SK-N-SH (cell line): Measurements from ENCODE around the gene NOTUM. TPM values are rescaled to one million over a fixed set of nuclear protein-coding genes. Genes with fewer than 3 reads are reported as not detected.

Source experiments
- CTCF ChIA-PET: fragments of 300-600, 350-600 bp; formaldehyde crosslinking; extraction: SDS; loops from one replicate; lab custom pipeline; 2021; lab: Yijun Ruan, JAX
- POLR2A ChIA-PET: fragments of 350-600 bp; sonication (Branson Sonifier 250); formaldehyde crosslinking; extraction: SDS; loops from one replicate; lab custom pipeline; 2020; ENCODE audit warnings: antibody characterized with exemption, inconsistent platforms; lab: Yijun Ruan, JAX
- DNase-seq: peaks from one replicate; pipeline ENCODE4 v3.0.0; 2012
- H2AFZ ChIP-seq: fragments of 200-600 bp; sonication (generic); 2 replicates; pipeline ENCODE4 v1.8.1; 2016; ENCODE audit warnings: antibody characterized with exemption, mild to moderate bottlenecking, low read depth
- H3F3A ChIP-seq: fragments of 200-600 bp; sonication (generic); replicated peaks from 2 replicates; pipeline ENCODE3; 2016; ENCODE audit warnings: antibody characterized with exemption, mild to moderate bottlenecking; ENCODE audit not compliant: insufficient read depth
- H3K27ac ChIP-seq, 2 experiments: fragments of 200-500 bp in 1 of 2; fragments of 200-600 bp in 1 of 2; sonication (Bioruptor generic) in 1 of 2; sonication (generic), shearing (Covaris generic) in 1 of 2; 2 replicates each; pipeline versions ENCODE4 v1.5.1 to v1.6.1; 2014 to 2016; ENCODE audit warnings: low read depth in 2 of 2, inconsistent platforms in 1 of 2, low read length in 1 of 2, mild to moderate bottlenecking in 1 of 2, mixed read lengths in 1 of 2
- H3K27me3 ChIP-seq: fragments of 200-600 bp; sonication (generic), shearing (Covaris generic); 2 replicates; pipeline ENCODE4 v1.6.1; 2016; ENCODE audit warnings: mixed run types; ENCODE audit not compliant: insufficient read depth
- H3K36me3 ChIP-seq, 2 experiments: fragments of 200-500 bp in 1 of 2; fragments of 200-600 bp in 1 of 2; sonication (Bioruptor generic) in 1 of 2; sonication (generic) in 1 of 2; replicated peaks in 1 of 2; 2 replicates each; pipeline versions ENCODE3 to v1.5.1; 2014 to 2016; ENCODE audit warnings: low read length in 1 of 2, mild to moderate bottlenecking in 1 of 2; ENCODE audit not compliant: insufficient read depth in 2 of 2, control insufficient read depth in 1 of 2
- H3K4me1 ChIP-seq, 2 experiments: fragments of 200-500 bp in 1 of 2; fragments of 200-600 bp in 1 of 2; sonication (Bioruptor generic) in 1 of 2; sonication (generic), shearing (Covaris generic) in 1 of 2; 2 replicates each; pipeline versions ENCODE4 v1.5.1 to v1.6.1; 2014 to 2016; ENCODE audit warnings: low read depth in 1 of 2, low read length in 1 of 2, mixed run types in 1 of 2; ENCODE audit not compliant: insufficient read depth in 2 of 2, control insufficient read depth in 1 of 2
- H3K4me2 ChIP-seq: fragments of 200-600 bp; sonication (generic), shearing (Covaris generic); 2 replicates; pipeline ENCODE4 v1.6.1; 2017; ENCODE audit warnings: mixed run types
- H3K4me3 ChIP-seq, 2 experiments: fragments of 200-500 bp in 1 of 2; fragments of 200-600 bp in 1 of 2; sonication (Bioruptor generic) in 1 of 2; sonication (generic), shearing (Covaris generic) in 1 of 2; 2 replicates each; pipeline versions ENCODE4 v1.5.1 to v1.8.1; 2014 to 2016; ENCODE audit warnings: low read depth in 2 of 2, inconsistent platforms in 1 of 2, low read length in 1 of 2, mild to moderate bottlenecking in 1 of 2, mixed read lengths in 1 of 2, moderate library complexity in 1 of 2
- H3K79me2 ChIP-seq: fragments of 200-600 bp; sonication (generic); 2 replicates; pipeline ENCODE4 v1.8.1; 2017; ENCODE audit warnings: mild to moderate bottlenecking; ENCODE audit not compliant: insufficient read depth
- H3K9ac ChIP-seq: fragments of 200-600 bp; sonication (generic); 2 replicates; pipeline ENCODE4 v1.6.1; 2017; ENCODE audit warnings: mixed run types
- H3K9me2 ChIP-seq: fragments of 200-600 bp; sonication (generic); 2 replicates; pipeline ENCODE4 v1.6.1; 2017; ENCODE audit warnings: mixed run types
- H3K9me3 ChIP-seq: fragments of 200-600 bp; sonication (generic); 2 replicates; pipeline ENCODE4 v1.6.1; 2017; ENCODE audit warnings: mixed run types, mild to moderate bottlenecking, moderate library complexity
- H4K20me1 ChIP-seq: fragments of 200-600 bp; sonication (generic); 2 replicates; pipeline ENCODE4 v1.6.1; 2017; ENCODE audit warnings: mild to moderate bottlenecking, mixed run types; ENCODE audit not compliant: insufficient read depth
- CHD2 ChIP-seq: fragments of 150-350 bp; IDR thresholded peaks from 2 replicates; pipeline ENCODE4 v1.6.1; 2018; ENCODE audit warnings: low read length; ENCODE audit not compliant: partially characterized antibody
- EP300 ChIP-seq, 2 experiments: IDR thresholded peaks; 2 replicates each; pipeline versions ENCODE4 v1.4.0 to v1.6.1; 2012; ENCODE audit warnings: borderline replicate concordance in 1 of 2, low read depth in 1 of 2, low read length in 1 of 2
- EZH2phosphoT487 ChIP-seq: fragments of 200-600 bp; sonication (generic); IDR thresholded peaks from 2 replicates; pipeline ENCODE4 v1.6.1; 2017; ENCODE audit warnings: low read depth, mixed run types, mild to moderate bottlenecking, antibody characterized with exemption, moderate library complexity, borderline replicate concordance
- FOSL2 ChIP-seq: IDR thresholded peaks from 2 replicates; pipeline ENCODE4 v1.4.0; 2012; ENCODE audit warnings: low read depth, mild to moderate bottlenecking, moderate library complexity, borderline replicate concordance
- FOXJ3 ChIP-seq: sonication (generic); formaldehyde crosslinking; IDR thresholded peaks from 2 replicates; pipeline ENCODE4 v1.5.1; 2020; ENCODE audit warnings: mild to moderate bottlenecking, missing genetic modification reagents
- FOXM1 ChIP-seq: IDR thresholded peaks from 2 replicates; pipeline ENCODE4 v1.4.0; 2012; ENCODE audit warnings: low read depth, mild to moderate bottlenecking
- GABPA ChIP-seq: IDR thresholded peaks from 2 replicates; pipeline ENCODE4 v1.4.0; 2012; ENCODE audit warnings: low read depth, mild to moderate bottlenecking
- IRF3 ChIP-seq: fragments of 150-350 bp; IDR thresholded peaks from 2 replicates; pipeline ENCODE4 v1.6.1; 2016; ENCODE audit warnings: mild to moderate bottlenecking, low read depth, low read length
- NRF1 ChIP-seq: IDR thresholded peaks from 2 replicates; pipeline ENCODE4 v1.6.1; 2012; ENCODE audit warnings: low read depth, mild to moderate bottlenecking, low read length
- PBX3 ChIP-seq: IDR thresholded peaks from 2 replicates; pipeline ENCODE4; 2012
- POLR2AphosphoS5 ChIP-seq: IDR thresholded peaks from 2 replicates; pipeline ENCODE4 v1.6.1; 2012; ENCODE audit warnings: low read depth, low read length
- RAD21 ChIP-seq: IDR thresholded peaks from 2 replicates; pipeline ENCODE4 v1.6.1; 2012; ENCODE audit warnings: mild to moderate bottlenecking, low read length
- RCOR1 ChIP-seq: fragments of 150-350 bp; IDR thresholded peaks from 2 replicates; pipeline ENCODE4 v1.6.1; 2017; ENCODE audit warnings: antibody characterized with exemption, low read length
- REST ChIP-seq: IDR thresholded peaks from 2 replicates; pipeline ENCODE4 v1.6.1; 2012; ENCODE audit warnings: mild to moderate bottlenecking, low read depth, low read length, moderate library complexity
- RXRA ChIP-seq: IDR thresholded peaks from 2 replicates; pipeline ENCODE4 v1.4.0; 2012; ENCODE audit warnings: low read depth, mild to moderate bottlenecking, borderline replicate concordance
- TAF1 ChIP-seq: IDR thresholded peaks from 2 replicates; pipeline ENCODE4 v1.6.1; 2012; ENCODE audit warnings: low read depth, mild to moderate bottlenecking, low read length, moderate library complexity, borderline replicate concordance
- TCF12 ChIP-seq: IDR thresholded peaks from 2 replicates; pipeline ENCODE4 v1.4.0; 2012
- TEAD4 ChIP-seq: IDR thresholded peaks from 2 replicates; pipeline ENCODE4 v1.4.0; 2012; ENCODE audit warnings: mild to moderate bottlenecking, borderline replicate concordance; ENCODE audit not compliant: insufficient read depth
- USF2 ChIP-seq: fragments of 150-350 bp; IDR thresholded peaks from 2 replicates; pipeline ENCODE4 v1.6.1; 2017; ENCODE audit warnings: antibody characterized with exemption, low read length, low read depth, borderline replicate concordance
- WGBS: methylation state at CpG from one replicate; pipeline ENCODE4 v1.1.6; 2017; ENCODE audit warnings: low lambda C conversion rate; 5-methylcytosine and 5-hydroxymethylcytosine counted together
- polyA plus RNA-seq, 3 experiments: library from polyadenylated mRNA; depleted of rRNA; stranded (reverse); fragments of >200 nt; gene quantifications; 2 replicates each; pipeline ENCODE4 v1.2.3, GENCODE V29; 2012

The NOTUM gene
- polyA plus RNA-seq, 1 of the 3 experiments (the other 2 are of a cell fraction): 0.33 TPM

- Histone ChIP-seq H3K4me2 (no peak overlapping the region), H3K9ac (no peak overlapping the region), H3K27me3 (no peaks in the 10 kb centered on the region), H2AFZ (no peak overlapping the region), H3K4me3 (no peak overlapping the region), H3K36me3 (peaks cover 0 to 2% of the 10 kb centered on the region in 2 experiments), H3K79me2 (peaks cover 19% of the 10 kb centered on the region)
- ChIA-PET POLR2A (no interaction called here), CTCF (interaction anchor here (1.1 to 17.7 kb wide), 6 partner anchors 9 to 214 kb away, joined by 3 to 216 read pairs (median 3); partner anchors contain the start of genes CENPX, LRRC45 and NOTUM)
- DNase-seq: no peak
- 80% methylated on average over 12 of the region's 21 CpGs for WGBS
- no peak for TF ChIP-seq EP300 (IDR thresholded peaks at IDR 0.05; ENCODE audit: borderline replicate concordance in 1 of 2, low read depth in 1 of 2, low read length in 1 of 2)
- no peak for TF ChIP-seq RAD21
- TF ChIP-seq REST: no peak
- TF ChIP-seq RCOR1: no peak
- TF ChIP-seq FOXJ3: no peak
- TF ChIP-seq FOSL2: no peak
- no peak for TF ChIP-seq IRF3
- TF ChIP-seq GABPA: no peak
- TF ChIP-seq RXRA: no peak
- TF ChIP-seq EZH2phosphoT487: no peak
- no peak for TF ChIP-seq CHD2
- no peak for TF ChIP-seq TEAD4
- TF ChIP-seq TCF12: no peak
- no peak for TF ChIP-seq TAF1
- no peak for TF ChIP-seq PBX3
- no peak for TF ChIP-seq NRF1
- no peak for TF ChIP-seq POLR2AphosphoS5
- no peak for TF ChIP-seq FOXM1
- TF ChIP-seq USF2: no peak
- TF ChIP-seq, all 33 proteins: peak for 0
- no peaks in the 10 kb centered on the region for H3K9me3 ChIP-seq
- peaks cover 3% of the 10 kb centered on the region for H3F3A ChIP-seq
- no peaks in the 10 kb centered on the region for H4K20me1 ChIP-seq
- H3K27ac ChIP-seq: no peak overlapping the region
- peaks cover 6 to 17% of the 10 kb centered on the region in 2 experiments; a peak in 2 of 4 replicates for H3K4me1 ChIP-seq
- H3K9me2 ChIP-seq: no peaks in the 10 kb centered on the region
Observed at GRCh38 chr17:81939881-81940385, 21.1 kb downstream of the NOTUM start.
